ENCODE data around the gene TOLLIP.

DNA sequence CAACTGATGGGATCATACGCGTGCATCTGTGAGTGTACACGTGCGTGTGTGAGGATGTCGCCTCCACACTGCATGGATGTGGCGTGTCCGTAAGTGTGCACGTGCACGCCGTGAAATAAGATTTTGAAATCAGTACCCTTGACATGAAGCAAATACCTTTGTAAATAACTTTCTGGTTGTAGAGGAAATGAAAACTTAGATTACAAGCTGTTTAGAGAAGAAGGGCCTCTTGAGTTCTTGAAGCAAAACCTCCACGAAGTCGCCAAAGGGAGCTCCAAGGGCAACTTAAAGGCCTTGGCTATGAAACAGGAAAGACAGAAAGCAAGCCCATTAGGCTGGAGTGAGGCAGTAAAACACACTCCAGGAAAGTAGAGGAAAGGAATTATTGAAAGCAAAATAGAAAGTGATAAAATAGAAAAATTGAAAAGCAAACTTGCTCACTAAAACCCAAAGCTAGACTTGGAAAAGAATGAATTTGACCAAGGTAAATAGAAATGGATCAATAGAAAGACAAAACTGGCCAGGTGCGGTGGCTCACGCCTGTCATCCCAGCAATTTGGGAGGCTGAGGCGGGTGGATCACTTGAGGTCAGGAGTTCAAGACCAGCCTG, 29.7 kb upstream of the TOLLIP start:
- TF ChIP-seq, protein P1, sequence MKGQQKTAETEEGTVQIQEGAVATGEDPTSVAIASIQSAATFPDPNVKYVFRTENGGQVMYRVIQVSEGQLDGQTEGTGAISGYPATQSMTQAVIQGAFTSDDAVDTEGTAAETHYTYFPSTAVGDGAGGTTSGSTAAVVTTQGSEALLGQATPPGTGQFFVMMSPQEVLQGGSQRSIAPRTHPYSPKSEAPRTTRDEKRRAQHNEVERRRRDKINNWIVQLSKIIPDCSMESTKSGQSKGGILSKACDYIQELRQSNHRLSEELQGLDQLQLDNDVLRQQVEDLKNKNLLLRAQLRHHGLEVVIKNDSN (IDR thresholded peaks at IDR 0.05) = no peak
- no peak for TF ChIP-seq EP300 (IDR thresholded peaks at IDR 0.05; ENCODE audit: borderline replicate concordance)

Measured in Ishikawa (cell line).